ENCODE results near the gene TLCD4. TPM values are rescaled to one million over a fixed set of nuclear protein-coding genes. Genes with fewer than 3 reads are reported as not detected.

Gene TLCD4
- total and polyA plus RNA-seq, 8 donors = 2.1 to 19.5 (median 13.2) TPM

- Histone ChIP-seq H3K36me3 (no peaks in the 10 kb centered on the region), H3K27ac (no peak overlapping the region), H3K27me3 (no peaks in the 10 kb centered on the region), H3K9me3 (no peaks in the 10 kb centered on the region), H3K4me3 (no peak overlapping the region), H3K4me1 (peaks cover 0 to 6% (median 0%) of the 10 kb centered on the region in 3 donors)
- WGBS, 2 donors = 85% methylated on average over 3 of the region's 3 CpGs
- intact Hi-C loops (cut with DNase I) = no loop called here
- no peak for FAIRE-seq
- DNase-seq = no peak
- TF ChIP-seq CTCF (IDR thresholded peaks at IDR 0.05) = no peak
- ATAC-seq = no peak
These were observed 9.2 kb downstream of the TLCD4 start for GRCh38 chr1:95126366-95126765.

GRCh38 chr1:95126846-95127245 lies 9.7 kb downstream of the TLCD4 start:
- Histone ChIP-seq H3K36me3 (no peaks in the 10 kb centered on the region), H3K27me3 (no peaks in the 10 kb centered on the region), H3K4me1 (peaks cover 0 to 6% (median 0%) of the 10 kb centered on the region in 3 donors), H3K4me3 (no peak overlapping the region), H3K27ac (no peak overlapping the region), H3K9me3 (no peaks in the 10 kb centered on the region)
- no peak for TF ChIP-seq CTCF (IDR thresholded peaks at IDR 0.05)
- WGBS, 2 donors = 94 to 96% methylated on average over 4 of the region's 4 CpGs
- intact Hi-C loops (cut with DNase I) = no loop called here
- ATAC-seq (no peak), DNase-seq (no peak), FAIRE-seq (no peak)

- WGBS, 2 donors = 96 to 100% methylated on average over 1 of the region's 1 CpG
- no peak overlapping the region for H3K27ac ChIP-seq
- no peak for DNase-seq
- H3K36me3 ChIP-seq = no peaks in the 10 kb centered on the region
- FAIRE-seq = no peak
- H3K27me3 ChIP-seq = no peaks in the 10 kb centered on the region
- H3K9me3 ChIP-seq = no peaks in the 10 kb centered on the region
- ATAC-seq = no peak
- no peak overlapping the region for H3K4me3 ChIP-seq
- intact Hi-C loops (cut with DNase I) = no loop called here
- H3K4me1 ChIP-seq = peaks cover 0 to under 1% (median 0%) of the 10 kb centered on the region in 3 donors
- TF ChIP-seq CTCF (IDR thresholded peaks at IDR 0.05) = no peak
These were observed 10.2 kb downstream of the TLCD4 start for GRCh38 chr1:95127380-95127779.

GRCh38 chr1:95132762-95133161 lies 15.6 kb downstream of the TLCD4 start:
- TF ChIP-seq CTCF (IDR thresholded peaks at IDR 0.05) = no peak
- intact Hi-C loops (cut with DNase I) = no loop called here
- no peaks in the 10 kb centered on the region for H3K27me3 ChIP-seq
- H3K27ac ChIP-seq = no peak overlapping the region
- DNase-seq (no peak), FAIRE-seq (no peak), ATAC-seq (no peak)
- no peaks in the 10 kb centered on the region for H3K36me3 ChIP-seq
- WGBS, 2 donors = 99 to 100% methylated on average over 1 of the region's 1 CpG
- H3K4me1 ChIP-seq = no peaks in the 10 kb centered on the region
- H3K9me3 ChIP-seq = no peaks in the 10 kb centered on the region
- H3K4me3 ChIP-seq = no peak overlapping the region

GRCh38 chr1:95133687-95134086 lies 16.5 kb downstream of the TLCD4 start:
- no peak for TF ChIP-seq CTCF (IDR thresholded peaks at IDR 0.05)
- FAIRE-seq = no peak
- no peak overlapping the region for H3K27ac ChIP-seq
- H3K36me3 ChIP-seq = no peaks in the 10 kb centered on the region
- H3K4me3 ChIP-seq = no peak overlapping the region
- no peak for DNase-seq
- ATAC-seq = no peak
- H3K9me3 ChIP-seq = no peaks in the 10 kb centered on the region
- no peaks in the 10 kb centered on the region for H3K4me1 ChIP-seq
- no peaks in the 10 kb centered on the region for H3K27me3 ChIP-seq
- intact Hi-C loops (cut with DNase I) = no loop called here

All from pancreas (tissue), 10 donors.